Activated CD4-positive, alpha-beta T cell treated with anti-CD3 and anti-CD28 coated beads, Interleukin-2, amount 10 ng/mL, durations not matched to agents 7 days and 5 days (primary cell): ENCODE data around the gene DCX. TPM values are rescaled to one million over a fixed set of nuclear protein-coding genes. Genes with fewer than 3 reads are reported as not detected.
"Not testable (repeated sequence)": the region's sequence is repeated elsewhere in the genome, so short reads cannot be mapped to it uniquely, and the experiment has no call there.

ENCODE experiments used
- CTCF ChIA-PET: fragments of 350-600 bp; sonication (Branson Sonifier 250); formaldehyde crosslinking; loops from one replicate; lab custom pipeline; 2021; ENCODE audit warnings: antibody characterized with exemption; lab: Charles Lee
- POLR2A ChIA-PET: fragments of 350-600 bp; sonication (Branson Sonifier 250); formaldehyde crosslinking; loops from one replicate; lab custom pipeline; 2021; ENCODE audit warnings: antibody characterized with exemption; lab: Charles Lee
- DNase-seq: peaks from one replicate; pipeline ENCODE4 v3.0.0-alpha.2; 2020
- H3K27ac Mint-ChIP-seq: one replicate; pipeline ENCODE4 v1.8.0; 2021; ENCODE audit warnings: mild to moderate bottlenecking, moderate library complexity, mixed read lengths
- H3K27me3 Mint-ChIP-seq: one replicate; pipeline ENCODE4 v1.8.0; 2021; ENCODE audit warnings: mixed read lengths
- H3K36me3 Mint-ChIP-seq: one replicate; pipeline ENCODE4 v1.8.0; 2021; ENCODE audit warnings: low read depth, mixed read lengths
- H3K4me1 Mint-ChIP-seq: one replicate; pipeline ENCODE4 v1.8.0; 2021; ENCODE audit warnings: mixed read lengths
- H3K4me3 Mint-ChIP-seq: one replicate; pipeline ENCODE4 v1.8.0; 2021; ENCODE audit warnings: mild to moderate bottlenecking, moderate library complexity, mixed read lengths
- H3K9me3 Mint-ChIP-seq: one replicate; pipeline ENCODE4 v1.8.0; 2021; ENCODE audit warnings: mixed read lengths
- total RNA-seq, 2 experiments: library from RNA; stranded (reverse); gene quantifications; one replicate each; pipeline ENCODE4 v1.2.3, GENCODE V29; 2021

The DCX gene
- total RNA-seq, 2 experiments from 2014 or later: not detected

GRCh38 chrX:111360839-111361238 is 51.2 kb downstream of the DCX start:
- Mint-ChIP-seq H3K36me3 (no peaks in the 10 kb centered on the region), H3K27ac (no peak overlapping the region), H3K4me1 (no peaks in the 10 kb centered on the region), H3K27me3 (peaks cover 1% of the 10 kb centered on the region), H3K4me3 (no peak overlapping the region), H3K9me3 (no peaks in the 10 kb centered on the region)
- CTCF ChIA-PET: no interaction called here
- DNase-seq: no peak
- POLR2A ChIA-PET: no interaction called here

GRCh38 chrX:111355523-111356115 is 56.4 kb downstream of the DCX start:
- CTCF ChIA-PET: no interaction called here
- no peak overlapping the region for H3K27ac Mint-ChIP-seq
- H3K27me3 Mint-ChIP-seq: peaks cover 1% of the 10 kb centered on the region
- no peak overlapping the region for H3K4me3 Mint-ChIP-seq
- DNase-seq: no peak
- no peaks in the 10 kb centered on the region for H3K36me3 Mint-ChIP-seq
- no peaks in the 10 kb centered on the region for H3K4me1 Mint-ChIP-seq
- POLR2A ChIA-PET: no interaction called here
- H3K9me3 Mint-ChIP-seq: no peaks in the 10 kb centered on the region

GRCh38 chrX:111354496-111354895 is 57.5 kb downstream of the DCX start:
- DNase-seq: no peak
- Mint-ChIP-seq H3K4me1 (no peaks in the 10 kb centered on the region), H3K27me3 (no peaks in the 10 kb centered on the region), H3K9me3 (no peaks in the 10 kb centered on the region), H3K27ac (no peak overlapping the region), H3K36me3 (no peaks in the 10 kb centered on the region), H3K4me3 (no peak overlapping the region)
- POLR2A ChIA-PET: no interaction called here
- CTCF ChIA-PET: no interaction called here

DNA sequence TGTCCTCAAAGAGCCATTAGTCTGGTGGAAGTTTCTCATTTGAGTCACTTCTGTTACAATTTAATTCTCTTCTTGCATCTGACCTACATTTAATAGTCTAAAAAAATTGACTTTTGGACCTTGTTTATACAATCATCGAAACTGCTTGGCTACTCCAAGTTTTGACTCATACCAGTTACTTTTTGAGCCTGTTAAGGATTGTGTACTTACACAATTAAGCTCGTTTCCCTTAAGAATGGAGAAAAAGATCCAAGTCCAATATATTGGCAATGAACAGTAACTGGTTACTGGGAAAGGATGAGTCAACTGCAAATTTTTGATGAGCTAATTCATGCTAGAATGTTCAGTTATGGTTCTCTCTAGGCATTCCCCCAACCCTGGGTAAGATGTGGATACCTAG is 58.2 kb downstream of the DCX start:
- Mint-ChIP-seq H3K4me3 (no peak overlapping the region), H3K27me3 (no peaks in the 10 kb centered on the region), H3K36me3 (no peaks in the 10 kb centered on the region), H3K4me1 (no peaks in the 10 kb centered on the region), H3K27ac (no peak overlapping the region), H3K9me3 (no peaks in the 10 kb centered on the region)
- ChIA-PET CTCF (no interaction called here), POLR2A (no interaction called here)
- DNase-seq: no peak

GRCh38 chrX:111352424-111352823 is 59.6 kb downstream of the DCX start:
- Mint-ChIP-seq H3K27me3 (no peaks in the 10 kb centered on the region), H3K36me3 (no peaks in the 10 kb centered on the region), H3K4me3 (no peak overlapping the region), H3K9me3 (no peaks in the 10 kb centered on the region), H3K27ac (no peak overlapping the region), H3K4me1 (no peaks in the 10 kb centered on the region)
- POLR2A ChIA-PET: no interaction called here
- CTCF ChIA-PET: interaction anchor here (0.7 kb wide), 1 partner anchor 380 kb away, joined by 3 read pairs; no protein-coding TSS in a partner anchor
- DNase-seq: no peak

DNA sequence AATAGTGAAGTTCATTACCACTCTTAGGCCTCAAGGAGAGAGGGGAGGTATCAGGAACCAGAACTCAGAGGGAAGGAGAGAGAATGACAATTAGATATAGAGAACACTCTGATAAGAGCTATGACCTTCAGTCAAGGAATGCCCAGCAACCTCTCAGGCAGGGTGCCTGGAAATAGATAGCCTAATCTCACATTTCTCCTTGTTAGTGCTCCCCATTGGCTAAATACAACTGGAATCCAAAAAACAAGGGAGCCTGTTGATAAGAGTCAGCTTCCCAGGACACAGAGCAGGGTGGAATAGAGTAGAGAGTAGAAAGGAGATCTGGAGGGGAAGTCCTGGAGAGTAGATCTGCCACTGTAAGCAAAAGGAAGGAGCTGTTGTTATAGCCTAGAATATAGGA is 62.1 kb downstream of the DCX start:
- Mint-ChIP-seq H3K9me3 (no peaks in the 10 kb centered on the region), H3K4me1 (no peaks in the 10 kb centered on the region), H3K27ac (no peak overlapping the region), H3K4me3 (no peak overlapping the region), H3K36me3 (no peaks in the 10 kb centered on the region), H3K27me3 (no peaks in the 10 kb centered on the region)
- POLR2A ChIA-PET: no interaction called here
- CTCF ChIA-PET: no interaction called here
- no peak for DNase-seq

GRCh38 chrX:111349101-111349500 is 62.9 kb downstream of the DCX start:
- ChIA-PET CTCF (interaction anchor here (0.5 kb wide), 1 partner anchor 1699 kb away, joined by 3 read pairs; no protein-coding TSS in a partner anchor), POLR2A (no interaction called here)
- no peaks in the 10 kb centered on the region for H3K36me3 Mint-ChIP-seq
- no peak for DNase-seq
- H3K27me3 Mint-ChIP-seq: no peaks in the 10 kb centered on the region
- H3K4me1 Mint-ChIP-seq: no peaks in the 10 kb centered on the region
- no peak overlapping the region for H3K4me3 Mint-ChIP-seq
- H3K9me3 Mint-ChIP-seq: no peaks in the 10 kb centered on the region
- no peak overlapping the region for H3K27ac Mint-ChIP-seq

- H3K27me3 Mint-ChIP-seq: no peaks in the 10 kb centered on the region
- no peak for DNase-seq
- H3K9me3 Mint-ChIP-seq: no peaks in the 10 kb centered on the region
- no peak overlapping the region for H3K4me3 Mint-ChIP-seq
- H3K36me3 Mint-ChIP-seq: no peaks in the 10 kb centered on the region
- POLR2A ChIA-PET: no interaction called here
- CTCF ChIA-PET: no interaction called here
- no peaks in the 10 kb centered on the region for H3K4me1 Mint-ChIP-seq
- no peak overlapping the region for H3K27ac Mint-ChIP-seq
Measured at GRCh38 chrX:111348429-111348828, 63.6 kb downstream of the DCX start.

GRCh38 chrX:111346150-111346549 is 65.8 kb downstream of the DCX start:
- H3K9me3 Mint-ChIP-seq, CTCF ChIA-PET, POLR2A ChIA-PET, H3K4me3 Mint-ChIP-seq, H3K27ac Mint-ChIP-seq, DNase-seq, H3K4me1 Mint-ChIP-seq, H3K36me3 Mint-ChIP-seq, H3K27me3 Mint-ChIP-seq: not testable (repeated sequence)

- Mint-ChIP-seq H3K27me3 (no peaks in the 10 kb centered on the region), H3K4me1 (no peaks in the 10 kb centered on the region), H3K4me3 (no peak overlapping the region)
Measured at GRCh38 chrX:111340054-111340453, 71.9 kb downstream of the DCX start.

GRCh38 chrX:111339212-111339611 is 72.8 kb downstream of the DCX start:
- H3K4me1 Mint-ChIP-seq: no peaks in the 10 kb centered on the region
- H3K27me3 Mint-ChIP-seq: no peaks in the 10 kb centered on the region
- H3K27ac Mint-ChIP-seq: no peak overlapping the region
- no peak for DNase-seq
- H3K36me3 Mint-ChIP-seq: no peaks in the 10 kb centered on the region
- H3K4me3 Mint-ChIP-seq: no peak overlapping the region
- H3K9me3 Mint-ChIP-seq: no peaks in the 10 kb centered on the region
- CTCF ChIA-PET: no interaction called here
- POLR2A ChIA-PET: no interaction called here

More at GRCh38 chrX:111340054-111340453, 71.9 kb downstream of the DCX start:
- Mint-ChIP-seq H3K27ac (no peak overlapping the region), H3K9me3 (no peaks in the 10 kb centered on the region), H3K36me3 (no peaks in the 10 kb centered on the region)
- ChIA-PET CTCF (no interaction called here), POLR2A (no interaction called here)
- DNase-seq: no peak

DNA sequence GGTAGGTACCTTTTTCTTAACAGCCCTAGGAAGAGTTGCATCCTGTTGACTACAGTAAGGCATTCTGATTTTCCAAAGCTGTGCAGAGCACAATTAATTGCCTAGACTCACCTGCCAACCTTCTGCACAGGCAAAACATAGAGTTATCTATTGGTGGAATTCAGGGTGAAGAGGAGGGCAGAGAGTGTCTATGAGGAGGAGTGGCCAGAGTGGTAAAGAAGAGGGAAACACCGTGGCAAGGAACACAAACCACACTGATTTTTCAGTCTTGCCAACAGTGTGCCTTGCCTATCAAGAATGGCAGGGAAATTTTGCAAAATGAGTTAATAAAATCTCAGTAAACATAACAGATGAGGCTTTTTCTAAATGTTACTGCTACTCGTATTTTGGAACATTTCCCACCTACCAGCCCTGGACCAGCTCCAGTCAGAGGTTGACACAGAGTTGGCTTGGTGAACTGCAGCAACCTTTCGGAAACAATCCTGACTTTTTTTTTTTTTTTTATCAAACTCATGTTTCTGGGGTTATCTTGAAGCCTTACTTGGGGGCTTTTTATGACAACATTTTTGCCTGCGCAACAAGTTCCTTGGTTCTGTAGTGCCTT is 73.8 kb downstream of the DCX start:
- Mint-ChIP-seq H3K36me3 (no peaks in the 10 kb centered on the region), H3K9me3 (no peaks in the 10 kb centered on the region), H3K27ac (no peak overlapping the region), H3K4me1 (no peaks in the 10 kb centered on the region), H3K27me3 (no peaks in the 10 kb centered on the region), H3K4me3 (no peak overlapping the region)
- no peak for DNase-seq
- ChIA-PET POLR2A (no interaction called here), CTCF (interaction anchor here (0.6 kb wide), 1 partner anchor 71 kb away, joined by 3 read pairs; no protein-coding TSS in a partner anchor)

DNA sequence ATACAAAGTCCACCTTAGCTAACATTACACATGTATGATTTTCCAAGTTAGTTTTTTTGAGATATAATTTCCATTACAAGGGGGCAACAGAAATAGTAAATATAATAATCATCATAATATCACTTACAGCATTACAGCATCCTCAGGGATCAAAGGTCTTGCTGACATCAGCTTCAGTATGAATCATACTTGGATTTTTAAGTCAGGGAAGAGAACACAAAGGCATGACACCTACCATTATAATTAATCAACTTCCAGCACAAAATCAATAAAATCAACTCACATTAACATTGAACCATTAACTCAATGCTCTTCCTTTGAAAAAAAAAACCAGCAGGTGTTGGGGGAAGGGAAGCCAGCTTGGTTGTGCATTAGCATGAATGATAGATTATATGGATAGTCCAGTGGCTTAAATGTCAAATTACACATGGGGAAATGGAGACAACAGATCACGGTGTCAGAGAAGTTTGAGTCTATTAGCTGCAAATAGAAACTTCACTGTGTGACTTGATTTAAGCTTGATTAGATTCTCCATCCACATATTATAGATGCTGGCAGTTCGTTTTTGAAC is 74.8 kb downstream of the DCX start:
- Mint-ChIP-seq H3K36me3 (no peaks in the 10 kb centered on the region), H3K4me3 (no peak overlapping the region), H3K9me3 (no peaks in the 10 kb centered on the region), H3K27ac (no peak overlapping the region), H3K27me3 (no peaks in the 10 kb centered on the region), H3K4me1 (no peaks in the 10 kb centered on the region)
- CTCF ChIA-PET: interaction anchor here (0.6 kb wide), 1 partner anchor 471 kb away, joined by 4 read pairs; no protein-coding TSS in a partner anchor
- POLR2A ChIA-PET: no interaction called here
- DNase-seq: no peak
